CD4-positive, alpha-beta T cell treated with Interleukin-6 at 100 ng/mL for 8 hours (primary cell): ENCODE data around the gene RFPL3.
"Not testable (repeated sequence)": the region's sequence is repeated elsewhere in the genome, so short reads cannot be mapped to it uniquely, and the experiment has no call there.

Source experiments
- DNase-seq: peaks from one replicate; pipeline ENCODE4 v3.0.0-alpha.2; 2020; ENCODE audit warnings: mixed read lengths, low spot score

The RFPL3 gene

GRCh38 chr22:32357567-32357966, at the start of gene RFPL3:
Gene RFPL3 (plus strand): TSS chr22:32357867. CDS start chr22:32358072, 205 bp downstream.
- DNase-seq = not testable (repeated sequence)

- DNase-seq = no peak
Measured at GRCh38 chr22:32308191-32308590, 49.5 kb upstream of the RFPL3 start.

- DNase-seq = no peak
Measured at GRCh38 chr22:32308934-32309333, 48.7 kb upstream of the RFPL3 start.

- DNase-seq = no peak
Measured at GRCh38 chr22:32309585-32310251, 47.9 kb upstream of the RFPL3 start.

- no peak for DNase-seq
Measured at GRCh38 chr22:32310777-32311176, 46.9 kb upstream of the RFPL3 start.

- no peak for DNase-seq
Measured at GRCh38 chr22:32311551-32312071, 46.1 kb upstream of the RFPL3 start.

GRCh38 chr22:32312748-32313147, 44.9 kb upstream of the RFPL3 start:
- DNase-seq = no peak

- no peak for DNase-seq
Measured at GRCh38 chr22:32313532-32313931, 44.1 kb upstream of the RFPL3 start.

GRCh38 chr22:32317524-32317923, 40.1 kb upstream of the RFPL3 start:
- no peak for DNase-seq

- DNase-seq = no peak
Measured at GRCh38 chr22:32318361-32318760, 39.3 kb upstream of the RFPL3 start.

- no peak for DNase-seq
Measured at GRCh38 chr22:32319861-32320406, 37.7 kb upstream of the RFPL3 start.

GRCh38 chr22:32322986-32323385, 34.7 kb upstream of the RFPL3 start:
- DNase-seq = no peak

- no peak for DNase-seq
Measured at GRCh38 chr22:32323513-32324164, 34.0 kb upstream of the RFPL3 start.

- no peak for DNase-seq
Measured at GRCh38 chr22:32324505-32325415, 32.9 kb upstream of the RFPL3 start.

- no peak for DNase-seq
Measured at GRCh38 chr22:32325416-32325801, 32.3 kb upstream of the RFPL3 start.

- DNase-seq = no peak
Measured at GRCh38 chr22:32325811-32326237, 31.8 kb upstream of the RFPL3 start.

GRCh38 chr22:32326647-32327046, 31.0 kb upstream of the RFPL3 start:
- no peak for DNase-seq

- no peak for DNase-seq
Measured at GRCh38 chr22:32327066-32327465, 30.6 kb upstream of the RFPL3 start.

GRCh38 chr22:32327596-32328171, 30.0 kb upstream of the RFPL3 start:
- no peak for DNase-seq

GRCh38 chr22:32328306-32329201, 29.1 kb upstream of the RFPL3 start:
- no peak for DNase-seq

- no peak for DNase-seq
Measured at GRCh38 chr22:32329202-32329645, 28.4 kb upstream of the RFPL3 start.
